K562 (cell line): ENCODE results near the gene MMP24OS. TPM values are rescaled to one million over a fixed set of nuclear protein-coding genes. Genes with fewer than 3 reads are reported as not detected.

ENCODE experiments used
- BACH1 ChIP-seq: fragments of 200-800 bp; sonication (Bioruptor generic); IDR thresholded peaks from 2 replicates; pipeline ENCODE4 v1.6.1; 2016; ENCODE audit warnings: missing genetic modification characterization, missing compliant biosample characterization
- CGGBP1 ChIP-seq: fragments of 250-450 bp; sonication (Bioruptor Pico); IDR thresholded peaks from 2 replicates; pipeline ENCODE4 v1.9.0; 2021; ENCODE audit warnings: mild to moderate bottlenecking
- CHD1 ChIP-seq: fragments of 200-600 bp; sonication (generic); IDR thresholded peaks from one replicate; pipeline ENCODE4 v1.6.1; 2012; ENCODE audit warnings: mild to moderate bottlenecking, moderate library complexity, low read length, inconsistent platforms
- CREBBP ChIP-seq: IDR thresholded peaks from one replicate; pipeline ENCODE4 v1.6.1; 2012; ENCODE audit warnings: low read depth, mild to moderate bottlenecking, control low read depth, inconsistent platforms, low read length
- ETV5 ChIP-seq: sonication (generic); formaldehyde crosslinking; IDR thresholded peaks from 2 replicates; pipeline ENCODE4 v1.4.0; 2020; ENCODE audit warnings: low read depth, mild to moderate bottlenecking, missing genetic modification reagents
- FOS ChIP-seq: IDR thresholded peaks from 3 replicates; pipeline ENCODE4 v1.6.1; 2011; ENCODE audit not compliant: insufficient read length; ENCODE audit errors: extremely low read depth
- FOXK1 ChIP-seq: sonication (generic); formaldehyde crosslinking; IDR thresholded peaks from 2 replicates; pipeline ENCODE4 v1.8.0; 2022; ENCODE audit warnings: missing genetic modification reagents, mild to moderate bottlenecking, borderline replicate concordance
- HNRNPL ChIP-seq: fragments of 200-400 bp; formaldehyde crosslinking; IDR thresholded peaks from 2 replicates; pipeline ENCODE4 v1.6.1; 2017; ENCODE audit warnings: low read depth, mild to moderate bottlenecking, low read length
- ILK ChIP-seq: fragments of 450-650 bp; IDR thresholded peaks from 2 replicates; pipeline ENCODE4 v1.6.1; 2016; ENCODE audit warnings: missing genetic modification characterization, low read depth, mild to moderate bottlenecking, missing compliant biosample characterization, moderate library complexity, borderline replicate concordance
- KDM1A ChIP-seq, 2 experiments: fragments of 450-650 bp; IDR thresholded peaks; 2 replicates each; pipeline ENCODE4 v1.6.1; 2016; ENCODE audit warnings: mild to moderate bottlenecking in 2 of 2
- KHSRP ChIP-seq: fragments of 450-650 bp; IDR thresholded peaks from 2 replicates; pipeline ENCODE4 v1.6.1; 2017
- MAX ChIP-seq: sonication (generic); formaldehyde crosslinking; IDR thresholded peaks from 2 replicates; pipeline ENCODE4 v1.9.0; 2022; ENCODE audit warnings: mild to moderate bottlenecking, missing genetic modification reagents
- NBN ChIP-seq: fragments of 450-650 bp; IDR thresholded peaks from 2 replicates; pipeline ENCODE4 v1.6.1; 2016; ENCODE audit warnings: low read depth, mild to moderate bottlenecking
- NFRKB ChIP-seq: fragments of 450-650 bp; IDR thresholded peaks from 2 replicates; pipeline ENCODE4 v1.6.1; 2016; ENCODE audit warnings: low read depth
- PURB ChIP-seq: sonication (generic); formaldehyde crosslinking; IDR thresholded peaks from 2 replicates; pipeline ENCODE4 v1.9.0; 2021; ENCODE audit warnings: low read depth, mild to moderate bottlenecking, missing genetic modification reagents
- RAD21 ChIP-seq, 2 experiments: fragments of 250-450 bp in 1 of 2; fragments of 450-650 bp in 1 of 2; sonication (Bioruptor Pico) in 1 of 2; formaldehyde crosslinking in 1 of 2; IDR thresholded peaks in 1 of 2; conservative IDR thresholded peaks in 1 of 2; 2 replicates each; pipeline versions ENCODE4 v1.4.0 to v1.8.0; 2020 to 2022; ENCODE audit warnings: mild to moderate bottlenecking in 2 of 2, moderate library complexity in 1 of 2
- RBBP5 ChIP-seq: fragments of 200-600 bp; sonication (generic); IDR thresholded peaks from 2 replicates; pipeline ENCODE4 v1.6.1; 2012; ENCODE audit warnings: borderline replicate concordance, mild to moderate bottlenecking, low read length, control low read depth, inconsistent platforms; ENCODE audit not compliant: insufficient read depth, poor library complexity, severe bottlenecking
- RNF2 ChIP-seq: sonication (generic); IDR thresholded peaks from 2 replicates; pipeline ENCODE4 v1.6.1; 2016
- TAF7 ChIP-seq: fragments of 450-650 bp; IDR thresholded peaks from 2 replicates; pipeline ENCODE4 v1.6.1; 2016; ENCODE audit warnings: missing genetic modification characterization, missing compliant biosample characterization
- TRIM25 ChIP-seq: fragments of 450-650 bp; IDR thresholded peaks from 2 replicates; pipeline ENCODE4 v1.7.0; 2016; ENCODE audit warnings: borderline replicate concordance
- TSC22D4 ChIP-seq: fragments of 450-650 bp; IDR thresholded peaks from 2 replicates; pipeline ENCODE4 v1.6.1; 2016; ENCODE audit warnings: missing genetic modification characterization, missing biosample characterization, control low read depth
- ZC3H8 ChIP-seq: fragments of 450-650 bp; IDR thresholded peaks from 2 replicates; pipeline ENCODE4 v1.6.1; 2017
- ZFPM2 ChIP-seq: fragments of 250-450 bp; sonication (Bioruptor Pico); IDR thresholded peaks from 2 replicates; pipeline ENCODE4 v1.5.1; 2022; ENCODE audit warnings: mild to moderate bottlenecking
- ZFX ChIP-seq: sonication (generic); formaldehyde crosslinking; IDR thresholded peaks from 2 replicates; pipeline ENCODE4 v1.8.0; 2022; ENCODE audit warnings: mild to moderate bottlenecking, missing genetic modification reagents, moderate library complexity
- ZNF232 ChIP-seq: sonication (generic); formaldehyde crosslinking; IDR thresholded peaks from 2 replicates; pipeline ENCODE4 v1.8.0; 2022; ENCODE audit warnings: mild to moderate bottlenecking, missing genetic modification reagents
- ZNF282 ChIP-seq: sonication (generic); formaldehyde crosslinking; IDR thresholded peaks from 2 replicates; pipeline ENCODE4 v1.8.1; 2023; ENCODE audit warnings: missing genetic modification reagents
- ZNF354B ChIP-seq: fragments of 250-450 bp; sonication (Bioruptor Pico); IDR thresholded peaks from 2 replicates; pipeline ENCODE4 v1.4.0; 2020
- ZNF41 ChIP-seq: fragments of 250-450 bp; sonication (Bioruptor Pico); conservative IDR thresholded peaks from 2 replicates; pipeline ENCODE4 v1.4.0; 2020; ENCODE audit warnings: mild to moderate bottlenecking
- ZNF785 ChIP-seq: fragments of 250-450 bp; sonication (Bioruptor Pico); IDR thresholded peaks from 2 replicates; pipeline ENCODE4 v1.4.0; 2020; ENCODE audit warnings: mild to moderate bottlenecking
- polyA plus RNA-seq, 8 experiments: library from polyadenylated mRNA; depleted of rRNA in 4 of 8; stranded (reverse) in 5 of 8; unstranded in 3 of 8; fragments of >200 nt; fragmentation: Nextera tagmentation in 2 of 8; fragmentation: Illumina TruSeq in 1 of 8; extraction: Ambion mirVana in 2 of 8; extraction: Trizol in 1 of 8; gene quantifications; 2 replicates each; pipeline versions ENCODE4 v1.2.1 to v1.2.3, GENCODE V29; 2011 to 2014; ENCODE audit warnings: inconsistent platforms in 1 of 8, missing spikeins in 1 of 8
- total RNA-seq, 7 experiments: library from RNA; depleted of rRNA in 6 of 7; stranded (reverse); fragments of >200 nt in 6 of 7; fragmentation: Illumina TruSeq in 2 of 7; extraction: Trizol in 2 of 7; gene quantifications; 2 replicates each; pipeline versions ENCODE4 v1.2.1 to v1.2.3, GENCODE V29; 2011 to 2021; ENCODE audit warnings: low replicate concordance in 1 of 7

Gene MMP24OS
- total and polyA plus RNA-seq, 9 of the 15 experiments (the other 6 are each of a cell fraction or from before 2014, with no cell fraction given) = 0.92 to 41.5 (median 11.4) TPM

- TF ChIP-seq ZNF785 (CRISPR knock-in tag) (no peak), ETV5 (CRISPR knock-in tag) (no peak), ILK (tag) (no peak), TAF7 (no peak), BACH1 (tag) (no peak), KDM1A (IDR thresholded peaks at IDR 0.05) (peak in 1 of 2 experiments; percentile 96; a peak in 2 of 4 replicates), RNF2 (no peak), CGGBP1 (no peak), NFRKB (no peak), CHD1 (no peak), PURB (CRISPR knock-in tag) (no peak), MAX (peak; percentile 80), KHSRP (no peak), TSC22D4 (tag) (no peak), ZNF354B (CRISPR knock-in tag) (no peak), ZNF282 (CRISPR knock-in tag) (peak; percentile 41; the same call in 1 of the 2 replicates), ZC3H8 (no peak), CREBBP (no peak), ZNF232 (CRISPR knock-in tag) (0 out of 2 replicates have a peak, but pooled peaks have one; percentile 39), TRIM25 (no peak), ZFPM2 (CRISPR knock-in tag) (no peak), HNRNPL (no peak), FOS (no peak), NBN (no peak), ZNF41 (CRISPR knock-in tag) (no peak), RAD21 (CRISPR knock-in tag; conservative IDR thresholded peaks at IDR 0.05 in 1 of 2, IDR thresholded peaks at IDR 0.05 in 1 of 2) (no peak), ZFX (CRISPR knock-in tag) (peak; percentile 26; the same call in 1 of the 2 replicates), RBBP5 (no peak), FOXK1 (CRISPR knock-in tag) (0 out of 2 replicates have a peak, but pooled peaks have one; percentile 21)
These were observed 50.8 kb downstream of the MMP24OS start (continued) for GRCh38 chr20:35226884-35227681.
